Liver (tissue), 9 donors: ENCODE measurements around the gene PLXNA2. TPM values are rescaled to one million over a fixed set of nuclear protein-coding genes. Genes with fewer than 3 reads are reported as not detected.

Experiments
- DNase-seq: peaks from one replicate; pipeline ENCODE4 v3.0.0-alpha.2; 2017; ENCODE audit warnings: low spot score
- H3K27ac ChIP-seq, 2 donors: one replicate each; pipeline ENCODE4 v1.7.0; 2013; ENCODE audit warnings: inconsistent platforms in 2 of 2, low read length in 2 of 2, control low read depth in 1 of 2, low read depth in 1 of 2, mild to moderate bottlenecking in 1 of 2
- H3K27me3 ChIP-seq, 4 donors: one replicate each; pipeline versions ENCODE4 v1.6.1 to v1.7.0; 2013; ENCODE audit warnings: low read length in 3 of 4, inconsistent platforms in 1 of 4, mild to moderate bottlenecking in 1 of 4, moderate library complexity in 1 of 4; ENCODE audit not compliant: control insufficient read depth in 4 of 4, insufficient read depth in 4 of 4
- H3K36me3 ChIP-seq, 4 donors: one replicate each; pipeline versions ENCODE4 v1.6.1 to v1.7.0; 2013; ENCODE audit warnings: low read length in 3 of 4, mild to moderate bottlenecking in 3 of 4, low read depth in 1 of 4, moderate library complexity in 1 of 4; ENCODE audit not compliant: control insufficient read depth in 4 of 4, insufficient read depth in 3 of 4
- H3K4me1 ChIP-seq, 4 donors: one replicate each; pipeline versions ENCODE4 v1.6.1 to v1.7.0; 2013; ENCODE audit warnings: low read length in 3 of 4, mild to moderate bottlenecking in 3 of 4, moderate library complexity in 1 of 4; ENCODE audit not compliant: control insufficient read depth in 4 of 4, insufficient read depth in 4 of 4
- H3K4me3 ChIP-seq, 3 donors: one replicate each; pipeline versions ENCODE4 v1.6.1 to v1.7.0; 2013; ENCODE audit warnings: low read length in 3 of 3, control low read depth in 1 of 3, low read depth in 1 of 3, mild to moderate bottlenecking in 1 of 3
- H3K9ac ChIP-seq, 2 donors: one replicate each; pipeline ENCODE4 v1.7.0; 2013; ENCODE audit warnings: low read length in 2 of 2, mild to moderate bottlenecking in 2 of 2, moderate library complexity in 2 of 2, control low read depth in 1 of 2, low read depth in 1 of 2
- H3K9me3 ChIP-seq, 4 donors: one replicate each; pipeline versions ENCODE4 v1.6.1 to v1.7.0; 2013; ENCODE audit warnings: low read length in 3 of 4; ENCODE audit not compliant: control insufficient read depth in 4 of 4
- CTCF ChIP-seq: fragments of 150-350 bp; IDR thresholded peaks from 2 replicates; pipeline ENCODE4 v1.5.1; 2017; ENCODE audit warnings: improper control_type of control experiment, low read depth, low read length; ENCODE audit not compliant: missing input control
- EGR1 ChIP-seq, 2 donors: IDR thresholded peaks; 2 replicates each; pipeline ENCODE4 v1.6.1; 2016 to 2018; ENCODE audit warnings: antibody characterized with exemption in 2 of 2, low read depth in 2 of 2
- FOXA1 ChIP-seq: IDR thresholded peaks from 2 replicates; pipeline ENCODE4 v1.6.1; 2016; ENCODE audit warnings: antibody characterized with exemption
- FOXA2 ChIP-seq: IDR thresholded peaks from 2 replicates; pipeline ENCODE4 v1.6.1; 2016; ENCODE audit warnings: antibody characterized with exemption
- GABPA ChIP-seq, 2 donors: IDR thresholded peaks in 1 of 2; conservative IDR thresholded peaks in 1 of 2; 2 replicates each; pipeline ENCODE4 v1.6.1; 2016; ENCODE audit warnings: antibody characterized with exemption in 2 of 2, mild to moderate bottlenecking in 1 of 2, moderate library complexity in 1 of 2
- HNF4A ChIP-seq, 2 donors: conservative IDR thresholded peaks; 2 replicates each; pipeline ENCODE4 v1.6.1; 2016; ENCODE audit warnings: antibody characterized with exemption in 2 of 2, mild to moderate bottlenecking in 2 of 2
- HNF4G ChIP-seq: IDR thresholded peaks from 2 replicates; pipeline ENCODE4 v1.6.1; 2016; ENCODE audit warnings: antibody characterized with exemption
- JUND ChIP-seq, 2 donors: IDR thresholded peaks; 2 replicates each; pipeline ENCODE4 v1.6.1; 2016; ENCODE audit warnings: antibody characterized with exemption in 2 of 2
- MAX ChIP-seq: IDR thresholded peaks from 2 replicates; pipeline ENCODE4 v1.6.1; 2016; ENCODE audit warnings: antibody characterized with exemption
- NR2F2 ChIP-seq: IDR thresholded peaks from 2 replicates; pipeline ENCODE4 v1.6.1; 2016; ENCODE audit warnings: antibody characterized with exemption
- SP1 ChIP-seq: IDR thresholded peaks from 2 replicates; pipeline ENCODE4 v1.6.1; 2018; ENCODE audit warnings: antibody characterized with exemption, mild to moderate bottlenecking
- TAF1 ChIP-seq: conservative IDR thresholded peaks from 2 replicates; pipeline ENCODE4 v1.6.1; 2016; ENCODE audit warnings: antibody characterized with exemption, mild to moderate bottlenecking
- YY1 ChIP-seq: IDR thresholded peaks from 2 replicates; pipeline ENCODE4 v1.6.1; 2016; ENCODE audit warnings: antibody characterized with exemption, mild to moderate bottlenecking
- ZBTB33 ChIP-seq: IDR thresholded peaks from 2 replicates; pipeline ENCODE4 v1.6.1; 2016; ENCODE audit warnings: antibody characterized with exemption
- WGBS: extraction: QIAGEN DNeasy Blood & Tissue Kit; methylation state at CpG from one replicate; pipeline ENCODE4 v1.1.7; 2013; 5-methylcytosine and 5-hydroxymethylcytosine counted together
- polyA plus RNA-seq, 2 donors: library from polyadenylated mRNA; stranded (reverse) in 1 of 2; unstranded in 1 of 2; fragments of 200-250 nt in 1 of 2; fragments of >200 nt in 1 of 2; fragmentation: Nextera tagmentation in 1 of 2; extraction: Ambion mirVana in 1 of 2; gene quantifications; one replicate each; pipeline versions ENCODE4 v1.2.1 to v1.2.3, GENCODE V29; 2013 to 2015
- total RNA-seq, 2 donors: library from RNA; depleted of rRNA; stranded (reverse); fragments of >200 nt; gene quantifications; one replicate each; pipeline ENCODE4 v1.2.3, GENCODE V29; 2014
- donor health status: healthy.
- donor health status: healthy.
- donor health status: healthy.
- donor health status: healthy.
- donor health status: healthy.

PLXNA2 gene
- total and polyA plus RNA-seq, 4 donors: 1.8 to 9.2 (median 2.8) TPM

GRCh38 chr1:208180421-208180820 is 63.8 kb downstream of the PLXNA2 start (continued):
- TF ChIP-seq ZBTB33 (no peak), MAX (no peak)

GRCh38 chr1:208179961-208180409 is 64.2 kb downstream of the PLXNA2 start:
- Histone ChIP-seq H3K4me1 (peaks cover 9 to 60% (median 44%) of the 10 kb centered on the region in 4 donors), H3K9me3 (no peaks in the 10 kb centered on the region), H3K36me3 (no peaks in the 10 kb centered on the region), H3K9ac (no peak overlapping the region), H3K4me3 (no peak overlapping the region), H3K27me3 (no peaks in the 10 kb centered on the region), H3K27ac (no peak overlapping the region)
- 88% methylated on average over 7 of the region's 7 CpGs for WGBS
- TF ChIP-seq HNF4A (conservative IDR thresholded peaks at IDR 0.05) (no peak), HNF4G (no peak), GABPA (IDR thresholded peaks at IDR 0.05 in 1 of 2, conservative IDR thresholded peaks at IDR 0.05 in 1 of 2) (no peak), JUND (IDR thresholded peaks at IDR 0.05) (no peak), EGR1 (IDR thresholded peaks at IDR 0.05; ENCODE audit: low read depth in 2 of 2) (no peak), NR2F2 (no peak), FOXA1 (no peak), ZBTB33 (no peak), YY1 (no peak), TAF1 (no peak), SP1 (no peak), FOXA2 (no peak)
- DNase-seq: no peak

GRCh38 chr1:208179263-208179816 is 64.8 kb downstream of the PLXNA2 start:
- no peaks in the 10 kb centered on the region for H3K9me3 ChIP-seq

More at GRCh38 chr1:208179263-208179816, 64.8 kb downstream of the PLXNA2 start:
- no peaks in the 10 kb centered on the region for H3K36me3 ChIP-seq
- no peak for DNase-seq
- no peak overlapping the region for H3K9ac ChIP-seq
- peaks cover 10 to 65% (median 47%) of the 10 kb centered on the region in 4 donors for H3K4me1 ChIP-seq
- no peak overlapping the region for H3K27ac ChIP-seq
- no peak overlapping the region for H3K4me3 ChIP-seq
- 58% methylated on average over 6 of the region's 6 CpGs for WGBS
- TF ChIP-seq CTCF (no peak), YY1 (no peak)
- no peaks in the 10 kb centered on the region for H3K27me3 ChIP-seq
